DOHH2 (cell line): ENCODE results near the gene FOXB1.

ENCODE experiments used
- H3F3A ChIP-seq: fragments of 200-600 bp; sonication (generic), shearing (Covaris generic); 2 replicates; pipeline ENCODE4 v1.6.0; 2016; ENCODE audit warnings: antibody characterized with exemption, mild to moderate bottlenecking; ENCODE audit not compliant: control insufficient read depth, insufficient read depth
- H3K27ac ChIP-seq: fragments of 200-600 bp; sonication (generic); 2 replicates; pipeline ENCODE4 v1.5.1; 2014; ENCODE audit warnings: low read depth, mild to moderate bottlenecking, low read length, moderate library complexity
- H3K27me3 ChIP-seq: fragments of 200-600 bp; sonication (generic); 2 replicates; pipeline ENCODE4 v1.6.1; 2014; ENCODE audit warnings: mild to moderate bottlenecking, low read length, mixed read lengths; ENCODE audit not compliant: control insufficient read depth
- H3K36me3 ChIP-seq: fragments of 200-600 bp; sonication (generic); 2 replicates; pipeline ENCODE4 v1.6.1; 2014; ENCODE audit warnings: mild to moderate bottlenecking, low read length, moderate library complexity, mixed read lengths; ENCODE audit not compliant: control insufficient read depth
- H3K4me1 ChIP-seq: fragments of 200-600 bp; sonication (generic); 2 replicates; pipeline ENCODE4 v1.6.1; 2014; ENCODE audit warnings: mild to moderate bottlenecking, low read length, mixed read lengths; ENCODE audit not compliant: control insufficient read depth
- H3K4me2 ChIP-seq: fragments of 200-600 bp; sonication (generic); 2 replicates; pipeline ENCODE4 v1.6.0; 2014; ENCODE audit warnings: mild to moderate bottlenecking, low read length, moderate library complexity
- H3K4me3 ChIP-seq: fragments of 200-600 bp; sonication (generic); 2 replicates; pipeline ENCODE4 v1.5.1; 2014; ENCODE audit warnings: mild to moderate bottlenecking, low read length, mixed read lengths
- H3K79me2 ChIP-seq: fragments of 200-600 bp; sonication (generic); 2 replicates; pipeline ENCODE4 v1.6.1; 2014; ENCODE audit warnings: mild to moderate bottlenecking, low read length, mixed read lengths; ENCODE audit not compliant: control insufficient read depth
- H3K9me2 ChIP-seq: fragments of 200-600 bp; sonication (generic); replicated peaks from 2 replicates; pipeline ENCODE4 v1.6.1; 2014; ENCODE audit warnings: mild to moderate bottlenecking, low read length, mixed read lengths; ENCODE audit not compliant: control insufficient read depth
- H3K9me3 ChIP-seq: fragments of 200-600 bp; sonication (generic); 2 replicates; pipeline ENCODE4 v1.6.1; 2014; ENCODE audit warnings: antibody characterized with exemption, low read length, mixed read lengths; ENCODE audit not compliant: control insufficient read depth, insufficient read depth
- H4K20me1 ChIP-seq: fragments of 200-600 bp; sonication (generic); 2 replicates; pipeline ENCODE4 v1.6.0; 2014; ENCODE audit warnings: low read depth, mild to moderate bottlenecking, antibody characterized with exemption, low read length, moderate library complexity; ENCODE audit not compliant: control insufficient read depth, insufficient read depth
- CTCF ChIP-seq: fragments of 200-600 bp; sonication (generic); IDR thresholded peaks from one replicate; pipeline ENCODE4 v1.5.1; 2014; ENCODE audit warnings: antibody characterized with exemption, mild to moderate bottlenecking, low read depth, low read length; ENCODE audit not compliant: poor library complexity, severe bottlenecking
- EZH2phosphoT487 ChIP-seq: fragments of 200-600 bp; sonication (generic); IDR thresholded peaks from 2 replicates; pipeline ENCODE4 v1.6.1; 2017; ENCODE audit warnings: borderline replicate concordance, mild to moderate bottlenecking, antibody characterized with exemption, low read length, moderate library complexity, mixed read lengths

The FOXB1 gene

GRCh38 chr15:60001610-60002527 lies 2.2 kb upstream of the FOXB1 start:
- H3K4me2 ChIP-seq: no peak overlapping the region
- no peaks in the 10 kb centered on the region for H3K9me3 ChIP-seq
- no peak overlapping the region for H3K4me3 ChIP-seq
- H3K36me3 ChIP-seq: no peaks in the 10 kb centered on the region
- H3K9me2 ChIP-seq: no peaks in the 10 kb centered on the region
- H4K20me1 ChIP-seq: no peaks in the 10 kb centered on the region
- peaks cover 27% of the 10 kb centered on the region for H3K27me3 ChIP-seq
- no peaks in the 10 kb centered on the region for H3K4me1 ChIP-seq
- no peaks in the 10 kb centered on the region for H3F3A ChIP-seq
- TF ChIP-seq EZH2phosphoT487 (no peak), CTCF (no peak)
- H3K27ac ChIP-seq: no peak overlapping the region
- H3K79me2 ChIP-seq: no peaks in the 10 kb centered on the region

- H3K4me1 ChIP-seq: no peaks in the 10 kb centered on the region
- H3K4me2 ChIP-seq: no peak overlapping the region
- no peaks in the 10 kb centered on the region for H4K20me1 ChIP-seq
- H3K27ac ChIP-seq: no peak overlapping the region
- no peaks in the 10 kb centered on the region for H3K9me3 ChIP-seq
- H3K27me3 ChIP-seq: peaks cover 23% of the 10 kb centered on the region
- no peaks in the 10 kb centered on the region for H3K9me2 ChIP-seq
- no peak overlapping the region for H3K4me3 ChIP-seq
- no peaks in the 10 kb centered on the region for H3F3A ChIP-seq
- no peaks in the 10 kb centered on the region for H3K36me3 ChIP-seq
- TF ChIP-seq EZH2phosphoT487: no peak
- TF ChIP-seq CTCF: no peak
- no peaks in the 10 kb centered on the region for H3K79me2 ChIP-seq
Observed at GRCh38 chr15:60002528-60003218, 1.4 kb upstream of the FOXB1 start.

GRCh38 chr15:60003243-60004008 lies 685 bp upstream of the FOXB1 start:
- Histone ChIP-seq H3K4me2 (no peak overlapping the region), H3F3A (no peaks in the 10 kb centered on the region), H3K36me3 (no peaks in the 10 kb centered on the region), H4K20me1 (no peaks in the 10 kb centered on the region), H3K79me2 (no peaks in the 10 kb centered on the region), H3K4me3 (no peak overlapping the region), H3K27me3 (peaks cover 24% of the 10 kb centered on the region), H3K9me3 (no peaks in the 10 kb centered on the region), H3K4me1 (no peaks in the 10 kb centered on the region), H3K27ac (no peak overlapping the region), H3K9me2 (no peaks in the 10 kb centered on the region)
- no peak for TF ChIP-seq CTCF
- TF ChIP-seq EZH2phosphoT487: no peak
